Spinal cord (tissue), 10 donors: ENCODE data around the gene PDXDC1. TPM values are rescaled to one million over a fixed set of nuclear protein-coding genes. Genes with fewer than 3 reads are reported as not detected.
"Not testable (repeated sequence)": the region's sequence is repeated elsewhere in the genome, so short reads cannot be mapped to it uniquely, and the experiment has no call there.

Experiments used
- DNase-seq, 6 donors: peaks; one replicate each; pipeline versions ENCODE4 v3.0.0 to v3.0.0-alpha.2; 2013 to 2015; ENCODE audit warnings: low spot score in 6 of 6, low read depth in 4 of 6
- H3K27ac ChIP-seq: one replicate; pipeline ENCODE4 v1.5.1; 2013; ENCODE audit warnings: low read depth, low read length, control low read depth
- H3K27me3 ChIP-seq: one replicate; pipeline ENCODE4 v1.6.1; 2013; ENCODE audit warnings: low read length; ENCODE audit not compliant: control insufficient read depth, insufficient read depth
- H3K36me3 ChIP-seq: one replicate; pipeline ENCODE4 v1.6.1; 2013; ENCODE audit warnings: low read length; ENCODE audit not compliant: control insufficient read depth, insufficient read depth
- H3K4me1 ChIP-seq: one replicate; pipeline ENCODE4 v1.6.1; 2013; ENCODE audit warnings: low read length; ENCODE audit not compliant: control insufficient read depth, insufficient read depth
- H3K4me3 ChIP-seq: one replicate; pipeline ENCODE4 v1.5.1; 2013; ENCODE audit warnings: low read depth, low read length, control low read depth
- H3K9me3 ChIP-seq: one replicate; pipeline ENCODE4 v1.6.1; 2013; ENCODE audit warnings: low read length; ENCODE audit not compliant: control insufficient read depth, insufficient read depth
- WGBS: methylation state at CpG from one replicate; pipeline ENCODE4 v1.1.5; 2013; ENCODE audit warnings: missing lambda C conversion rate; ENCODE audit not compliant: insufficient coverage; 5-methylcytosine and 5-hydroxymethylcytosine counted together
- polyA plus RNA-seq, 2 donors: library from polyadenylated mRNA; unstranded; fragments of 120-200 nt; gene quantifications; one replicate each; pipeline ENCODE4 v1.2.1, GENCODE V29; 2013; ENCODE audit not compliant: insufficient read length in 2 of 2
- small RNA-seq: library from RNA; depleted of rRNA; stranded (forward); fragments of <200 nt; gene quantifications from one replicate; pipeline ENCODE3, GENCODE V24; 2014; ENCODE audit warnings: low replicate concordance
- total RNA-seq, 2 donors: library from RNA; depleted of rRNA in 1 of 2; stranded (reverse); fragments of 120-200 nt in 1 of 2; fragments of >200 nt in 1 of 2; gene quantifications; one replicate each; pipeline versions ENCODE4 v1.2.3 to v1.2.4, GENCODE V29; 2013 to 2014
- donor health status: healthy.

Gene PDXDC1
- total and polyA plus RNA-seq, 4 donors = 52.3 to 82.9 (median 57.8) TPM

GRCh38 chr16:15168303-15168702 lies 193.5 kb downstream of the PDXDC1 start:
- WGBS = no CpG with 5 or more reads among the region's 3 CpGs
- H3K4me3 ChIP-seq, DNase-seq, H3K4me1 ChIP-seq, H3K27ac ChIP-seq, H3K9me3 ChIP-seq, H3K27me3 ChIP-seq, H3K36me3 ChIP-seq: not testable (repeated sequence)

DNA sequence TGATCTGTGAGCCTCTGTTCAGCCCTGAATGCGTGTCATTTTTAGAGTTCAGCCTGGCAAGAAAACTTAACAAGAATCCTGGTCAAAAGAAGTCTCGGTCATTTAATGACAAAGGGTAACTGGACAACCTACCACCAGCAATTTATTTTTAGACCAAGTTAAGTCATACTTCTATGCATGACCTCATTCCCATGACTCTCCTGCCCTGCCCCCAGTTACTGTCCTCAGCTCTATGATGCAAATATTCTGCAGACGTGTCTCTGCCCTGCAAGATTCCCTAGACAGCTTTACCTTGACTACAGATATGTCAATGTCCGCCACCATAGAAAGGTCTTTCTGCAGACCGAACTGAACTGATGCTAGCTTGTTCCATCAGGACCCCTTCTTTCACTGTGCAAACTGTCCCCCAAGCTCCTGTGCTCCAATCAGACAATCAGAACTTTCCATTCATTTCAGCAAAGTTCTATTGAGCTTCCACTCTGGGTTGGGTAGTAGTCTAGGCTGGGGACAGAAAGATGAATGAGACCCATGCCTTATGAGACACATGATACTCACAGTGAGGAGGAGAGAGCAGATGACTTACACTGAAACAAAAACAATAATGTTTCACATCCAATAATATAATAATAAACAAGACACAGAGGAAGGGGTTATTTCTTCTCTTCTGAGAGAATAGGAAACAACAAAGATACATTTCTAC lies 194.3 kb downstream of the PDXDC1 start:
- H3K9me3 ChIP-seq, H3K4me3 ChIP-seq, DNase-seq, H3K4me1 ChIP-seq, H3K27me3 ChIP-seq, H3K36me3 ChIP-seq, H3K27ac ChIP-seq: not testable (repeated sequence)
- 91% methylated on average over 2 of the region's 5 CpGs for WGBS

- not testable (repeated sequence) for H3K36me3 ChIP-seq, H3K9me3 ChIP-seq, H3K4me3 ChIP-seq, H3K27me3 ChIP-seq, H3K27ac ChIP-seq, DNase-seq, H3K4me1 ChIP-seq
- no CpG with 5 or more reads among the region's 3 CpGs for WGBS
These were observed 205.1 kb downstream of the PDXDC1 start for GRCh38 chr16:15179909-15180308.

DNA sequence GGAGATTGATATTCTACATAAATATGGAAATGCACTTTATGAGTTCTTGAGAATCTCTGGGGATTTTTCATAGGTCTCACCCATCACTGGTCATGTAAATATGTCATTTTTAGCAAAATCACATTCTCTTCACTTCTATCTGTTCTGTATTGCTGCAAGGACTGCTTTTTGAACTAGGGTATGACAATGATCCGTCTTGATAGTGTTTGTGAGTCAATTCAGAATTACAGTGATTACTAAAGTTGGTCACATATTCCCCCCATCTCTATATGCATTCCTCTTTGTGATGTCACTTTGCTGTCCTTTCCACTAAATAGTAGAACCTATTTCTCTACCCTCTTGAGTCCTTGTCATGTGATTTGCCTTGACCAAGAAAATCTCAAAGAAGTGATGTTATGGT lies 206.1 kb downstream of the PDXDC1 start:
- H3K9me3 ChIP-seq = not testable (repeated sequence)
- WGBS = no CpG with 5 or more reads among the region's 1 CpG

DNA sequence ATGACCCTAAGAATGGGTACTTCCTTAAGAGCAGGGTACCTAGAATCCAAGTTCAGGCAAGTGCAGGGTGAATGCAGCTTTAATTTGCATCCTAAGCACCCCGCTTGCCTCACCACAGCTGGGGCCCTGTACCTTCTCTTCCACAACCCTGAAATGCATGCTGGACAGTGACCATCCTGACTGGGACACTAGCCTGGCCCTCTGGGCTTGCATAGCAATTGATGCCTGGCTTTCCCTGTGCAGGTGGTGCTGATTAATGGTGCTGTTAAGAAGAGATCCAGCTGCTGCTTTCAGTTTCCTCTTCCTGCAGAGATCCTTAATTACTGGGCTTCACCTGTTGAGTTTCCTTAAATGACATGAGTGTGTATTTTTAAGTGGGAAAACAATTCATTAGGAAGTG lies 209.2 kb downstream of the PDXDC1 start:
- no CpG with 5 or more reads among the region's 1 CpG for WGBS
- DNase-seq, H3K4me1 ChIP-seq, H3K27ac ChIP-seq, H3K36me3 ChIP-seq, H3K27me3 ChIP-seq, H3K9me3 ChIP-seq, H3K4me3 ChIP-seq: not testable (repeated sequence)

More for the DNA sequence above, 206.1 kb downstream of the PDXDC1 start:
- H3K27ac ChIP-seq, H3K4me1 ChIP-seq, H3K27me3 ChIP-seq, DNase-seq, H3K4me3 ChIP-seq, H3K36me3 ChIP-seq: not testable (repeated sequence)

Small RNA genes lying within 50 kb of the gene (small RNA-seq; reads per million reads assigned to genes)
- gene AC138932.4 (not detected), gene MIR1972-1 (0.06 reads per million), gene MIR3180-4 (not detected), gene MIR6511A1 (not detected), gene MIR6770-1 (not detected), gene RF00019 (not detected)

Other genes starting within 250 kb of the PDXDC1 start
- gene NPIPA2, start 232.5 kb upstream of the PDXDC1 start, total RNA-seq = under 1 TPM in 1 of 2 donors, not detected in 1; 0.44 TPM
- gene NPIPA2, start 232.5 kb upstream of the PDXDC1 start, polyA plus RNA-seq = 1 to 10 TPM in 1 of 2 donors, not detected in 1; 6.9 TPM
- gene NOMO1, start 141.3 kb upstream of the PDXDC1 start, total RNA-seq = 10 to 100 TPM; 75.7 to 92.8 TPM
- 100 to 1,000 TPM; 106 to 115 TPM for gene NOMO1, start 141.3 kb upstream of the PDXDC1 start, polyA plus RNA-seq
- gene NPIPA1, start 37.6 kb upstream of the PDXDC1 start, total RNA-seq = 100 to 1,000 TPM in 1 of 2 donors, 10 to 100 TPM in 1; 62.2 to 146 TPM
- 100 to 1,000 TPM; 188 to 212 TPM for gene NPIPA1, start 37.6 kb upstream of the PDXDC1 start, polyA plus RNA-seq
- gene NTAN1, start 81.0 kb downstream of the PDXDC1 start, total RNA-seq = 10 to 100 TPM; 35.3 to 36.8 TPM
- gene NTAN1, start 81.0 kb downstream of the PDXDC1 start, polyA plus RNA-seq = 10 to 100 TPM; 45.3 to 53.6 TPM
- 10 to 100 TPM; 36.2 to 43.4 TPM for gene RRN3, start 119.2 kb downstream of the PDXDC1 start, total RNA-seq
- 10 to 100 TPM; 31.9 to 37.2 TPM for gene RRN3, start 119.2 kb downstream of the PDXDC1 start, polyA plus RNA-seq